Fibroblast of skin of scalp (primary cell): ENCODE measurements around the gene GOLGA3.

ENCODE experiments used
- DNase-seq: peaks from one replicate; pipeline ENCODE4 v3.0.0-alpha.2; 2013

GOLGA3 gene

GRCh38 chr12:132720606-132721345, 107.9 kb downstream of the GOLGA3 start:
- DNase-seq: no peak

GRCh38 chr12:132719954-132720324, 108.7 kb downstream of the GOLGA3 start:
- no peak for DNase-seq

GRCh38 chr12:132719141-132719953, 109.3 kb downstream of the GOLGA3 start:
- no peak for DNase-seq
